ENCODE results near the gene TRIO.
A peak's percentile ranks its signal among the peaks of the same experiment; 100 is the strongest.

Gene TRIO

DNA sequence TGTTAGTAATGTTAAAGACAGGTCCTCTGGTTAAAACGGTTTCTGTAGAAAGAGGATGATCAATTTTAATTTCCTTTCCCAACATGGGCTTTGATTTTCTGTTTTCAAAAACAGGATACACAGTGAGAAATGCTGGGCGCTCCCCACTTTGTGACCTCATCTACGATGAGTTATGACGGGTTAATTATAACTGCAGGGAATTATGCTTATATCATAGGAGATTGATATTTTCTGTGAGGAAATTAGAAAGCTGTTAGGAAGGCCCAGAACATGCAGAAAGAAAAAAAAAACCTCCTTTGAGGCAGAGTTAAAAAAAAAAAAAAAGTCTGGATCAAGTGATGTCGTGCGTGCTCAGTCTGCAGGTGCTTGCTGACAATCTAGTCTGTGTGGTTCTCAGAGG is 261.6 kb downstream of the TRIO start:
- Histone ChIP-seq H3K14ac (ENCODE audit: low read length) (no peak overlapping the region), H3K23ac (ENCODE audit: low read length) (no peak overlapping the region), H3K79me1 (ENCODE audit: low read length) (no peaks in the 10 kb centered on the region), H3K9me3 (ENCODE audit: insufficient read depth, low read depth, low read length) (no peaks in the 10 kb centered on the region), H2AFZ (ENCODE audit: insufficient read depth, low read length, poor library complexity) (no peak overlapping the region), H2BK120ac (ENCODE audit: insufficient read depth, low read length, poor library complexity) (no peak overlapping the region), H3K4ac (ENCODE audit: low read depth, low read length) (no peak overlapping the region), H3K27ac (ENCODE audit: low read depth, low read length) (no peak overlapping the region), H4K12ac (ENCODE audit: low read depth, low read length) (no peak overlapping the region), H3K36me3 (ENCODE audit: control insufficient read depth in 1 of 2, insufficient read depth in 2 of 2, low read length in 2 of 2) (peaks cover 30 to 54% of the 10 kb centered on the region in 2 experiments), H3K27me3 (ENCODE audit: insufficient read depth, low read length) (no peaks in the 10 kb centered on the region), H4K8ac (ENCODE audit: low read depth, low read length) (no peak overlapping the region), H3K18ac (ENCODE audit: low read length) (no peak overlapping the region), H2BK5ac (ENCODE audit: low read depth, low read length, poor library complexity) (no peak overlapping the region), H2BK12ac (ENCODE audit: low read length) (no peak overlapping the region), H4K91ac (ENCODE audit: low read depth, low read length) (no peak overlapping the region), H3K4me1 (ENCODE audit: control insufficient read depth in 1 of 2, insufficient read depth in 2 of 2, low read length in 2 of 2) (peaks cover 0 to 6% of the 10 kb centered on the region in 2 experiments), H3K79me2 (ENCODE audit: control insufficient read depth, insufficient read depth, low read length, poor library complexity) (no peaks in the 10 kb centered on the region), H3K9ac (ENCODE audit: low read length) (peak overlapping the region; percentile 20), H2AK5ac (ENCODE audit: low read length) (no peak overlapping the region), H3K4me2 (ENCODE audit: low read length) (no peak overlapping the region), H3K4me3 (ENCODE audit: low read depth, low read length) (no peak overlapping the region)
- no peak for DNase-seq
- WGBS (ENCODE audit: extremely low coverage, insufficient coverage, insufficient read length) = no CpG with 5 or more reads among the region's 6 CpGs

DNA sequence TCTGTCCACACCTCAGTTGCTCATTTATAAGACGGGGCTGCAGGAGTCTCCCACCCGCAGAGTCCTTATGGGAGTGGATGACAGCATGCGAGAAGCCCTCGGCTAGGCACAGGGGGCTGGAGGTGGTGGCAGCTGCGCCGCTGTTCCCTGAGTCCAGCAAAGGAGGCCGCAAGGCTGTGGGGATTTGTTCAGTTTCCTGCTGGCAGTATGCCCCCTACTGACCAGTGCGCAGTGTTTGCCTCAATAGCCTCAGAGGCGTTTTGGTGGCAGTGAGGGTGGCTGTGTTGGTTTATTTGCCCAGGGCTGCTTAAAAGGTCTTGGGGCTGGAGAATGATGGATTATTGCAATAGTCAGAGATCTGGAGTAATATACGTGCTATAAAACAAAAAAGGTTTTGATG is 262.1 kb downstream of the TRIO start:
- Histone ChIP-seq H3K4me2 (ENCODE audit: low read length) (no peak overlapping the region), H3K4ac (ENCODE audit: low read depth, low read length) (no peak overlapping the region), H3K23ac (ENCODE audit: low read length) (no peak overlapping the region), H3K4me1 (ENCODE audit: control insufficient read depth in 1 of 2, insufficient read depth in 2 of 2, low read length in 2 of 2) (peaks cover 0 to 6% of the 10 kb centered on the region in 2 experiments), H3K36me3 (ENCODE audit: control insufficient read depth in 1 of 2, insufficient read depth in 2 of 2, low read length in 2 of 2) (peaks cover 33 to 59% of the 10 kb centered on the region in 2 experiments), H2AFZ (ENCODE audit: insufficient read depth, low read length, poor library complexity) (no peak overlapping the region), H3K18ac (ENCODE audit: low read length) (no peak overlapping the region), H2BK5ac (ENCODE audit: low read depth, low read length, poor library complexity) (no peak overlapping the region), H3K27me3 (ENCODE audit: insufficient read depth, low read length) (no peaks in the 10 kb centered on the region), H4K12ac (ENCODE audit: low read depth, low read length) (no peak overlapping the region), H2BK12ac (ENCODE audit: low read length) (no peak overlapping the region), H4K91ac (ENCODE audit: low read depth, low read length) (no peak overlapping the region), H3K9me3 (ENCODE audit: insufficient read depth, low read depth, low read length) (no peaks in the 10 kb centered on the region), H3K79me1 (ENCODE audit: low read length) (no peaks in the 10 kb centered on the region), H3K9ac (ENCODE audit: low read length) (no peak overlapping the region), H3K4me3 (ENCODE audit: low read depth, low read length) (no peak overlapping the region), H2BK120ac (ENCODE audit: insufficient read depth, low read length, poor library complexity) (no peak overlapping the region), H3K79me2 (ENCODE audit: control insufficient read depth, insufficient read depth, low read length, poor library complexity) (no peaks in the 10 kb centered on the region), H3K14ac (ENCODE audit: low read length) (no peak overlapping the region), H4K8ac (ENCODE audit: low read depth, low read length) (no peak overlapping the region), H3K27ac (ENCODE audit: low read depth, low read length) (no peak overlapping the region), H2AK5ac (ENCODE audit: low read length) (no peak overlapping the region)
- WGBS (ENCODE audit: extremely low coverage, insufficient coverage, insufficient read length) = 100% methylated on average over 1 of the region's 10 CpGs
- no peak for DNase-seq

DNA sequence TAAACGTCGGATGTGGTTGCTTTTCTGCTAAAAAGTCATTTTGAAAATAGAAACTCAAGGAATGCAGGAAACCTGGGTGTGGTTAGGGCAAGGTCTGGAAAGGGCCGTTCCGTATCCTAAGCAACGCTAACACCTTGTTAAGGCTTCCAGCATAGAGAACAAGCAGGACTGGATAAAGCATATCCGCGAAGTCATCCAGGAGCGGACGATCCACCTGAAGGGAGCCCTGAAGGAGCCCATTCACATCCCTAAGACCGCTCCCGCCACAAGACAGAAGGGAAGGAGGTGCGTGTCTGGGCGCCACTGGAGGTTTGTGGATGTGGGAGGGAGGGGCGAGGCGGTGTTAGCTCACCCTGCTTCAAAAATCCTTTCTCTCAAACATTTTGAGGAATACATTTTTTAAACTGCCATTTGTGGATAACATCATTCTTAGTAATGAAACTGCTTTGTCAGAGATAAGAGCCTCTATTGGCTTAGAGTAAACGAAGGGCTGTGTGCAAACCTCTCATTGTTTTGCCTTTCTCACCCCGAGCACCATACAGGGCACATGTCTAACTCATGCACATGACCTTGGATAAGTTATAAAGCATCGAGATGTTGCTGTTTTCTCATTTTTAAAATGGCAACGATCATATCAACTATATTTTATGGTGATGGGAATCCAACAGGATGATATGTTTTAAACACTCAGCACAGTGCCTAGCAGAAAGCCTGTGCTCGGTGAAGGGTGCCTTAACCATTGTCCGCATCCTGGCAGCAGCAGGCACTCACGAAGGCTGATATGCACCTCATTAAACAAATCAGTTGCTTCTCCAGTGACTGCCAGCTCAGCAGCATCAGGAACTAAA is 262.8 kb downstream of the TRIO start:
- no peak overlapping the region for H3K9ac ChIP-seq (ENCODE audit: low read length)

DNA sequence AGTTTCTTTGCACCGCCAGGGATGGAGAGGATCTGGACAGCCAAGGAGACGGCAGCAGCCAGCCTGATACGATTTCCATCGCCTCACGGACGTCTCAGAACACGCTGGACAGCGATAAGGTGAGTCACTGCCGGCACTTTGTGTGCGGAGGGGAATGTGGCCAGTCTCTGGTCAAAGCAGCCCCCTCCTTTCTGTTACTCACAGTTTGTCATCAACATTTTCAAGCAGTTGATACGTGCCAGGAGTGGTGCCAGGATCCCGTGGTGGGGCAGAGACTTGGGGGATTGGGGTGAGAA is 263.4 kb downstream of the TRIO start:
- Histone ChIP-seq H2BK120ac (ENCODE audit: insufficient read depth, low read length, poor library complexity) (no peak overlapping the region), H3K4ac (ENCODE audit: low read depth, low read length) (no peak overlapping the region), H3K14ac (ENCODE audit: low read length) (no peak overlapping the region), H3K4me2 (ENCODE audit: low read length) (no peak overlapping the region), H3K36me3 (ENCODE audit: control insufficient read depth in 1 of 2, insufficient read depth in 2 of 2, low read length in 2 of 2) (peaks cover 36 to 61% of the 10 kb centered on the region in 2 experiments), H2AK5ac (ENCODE audit: low read length) (no peak overlapping the region), H3K9me3 (ENCODE audit: insufficient read depth, low read depth, low read length) (no peaks in the 10 kb centered on the region), H3K4me3 (ENCODE audit: low read depth, low read length) (no peak overlapping the region), H2BK12ac (ENCODE audit: low read length) (no peak overlapping the region), H3K9ac (ENCODE audit: low read length) (no peak overlapping the region), H3K18ac (ENCODE audit: low read length) (peak overlapping the region; percentile 29), H3K79me1 (ENCODE audit: low read length) (no peaks in the 10 kb centered on the region), H2BK5ac (ENCODE audit: low read depth, low read length, poor library complexity) (no peak overlapping the region), H3K4me1 (ENCODE audit: control insufficient read depth in 1 of 2, insufficient read depth in 2 of 2, low read length in 2 of 2) (peaks cover 0 to 3% of the 10 kb centered on the region in 2 experiments), H3K23ac (ENCODE audit: low read length) (no peak overlapping the region), H3K79me2 (ENCODE audit: control insufficient read depth, insufficient read depth, low read length, poor library complexity) (no peaks in the 10 kb centered on the region), H4K12ac (ENCODE audit: low read depth, low read length) (no peak overlapping the region), H2AFZ (ENCODE audit: insufficient read depth, low read length, poor library complexity) (no peak overlapping the region), H4K91ac (ENCODE audit: low read depth, low read length) (no peak overlapping the region), H3K27me3 (ENCODE audit: insufficient read depth, low read length) (no peaks in the 10 kb centered on the region), H4K8ac (ENCODE audit: low read depth, low read length) (no peak overlapping the region), H3K27ac (ENCODE audit: low read depth, low read length) (no peak overlapping the region)
- peak in 1 of 2 donors; percentile 19 for DNase-seq
- no CpG with 5 or more reads among the region's 12 CpGs for WGBS (ENCODE audit: extremely low coverage, insufficient coverage, insufficient read length)

More for the DNA sequence above, 262.8 kb downstream of the TRIO start:
- Histone ChIP-seq H3K79me2 (ENCODE audit: control insufficient read depth, insufficient read depth, low read length, poor library complexity) (no peaks in the 10 kb centered on the region), H3K4me3 (ENCODE audit: low read depth, low read length) (no peak overlapping the region), H3K23ac (ENCODE audit: low read length) (no peak overlapping the region), H3K9me3 (ENCODE audit: insufficient read depth, low read depth, low read length) (no peaks in the 10 kb centered on the region), H2BK12ac (ENCODE audit: low read length) (no peak overlapping the region), H3K4me2 (ENCODE audit: low read length) (no peak overlapping the region), H4K8ac (ENCODE audit: low read depth, low read length) (no peak overlapping the region), H2BK5ac (ENCODE audit: low read depth, low read length, poor library complexity) (no peak overlapping the region), H3K27me3 (ENCODE audit: insufficient read depth, low read length) (no peaks in the 10 kb centered on the region), H3K14ac (ENCODE audit: low read length) (no peak overlapping the region), H3K79me1 (ENCODE audit: low read length) (no peaks in the 10 kb centered on the region), H3K18ac (ENCODE audit: low read length) (peak overlapping the region; percentile 29), H2BK120ac (ENCODE audit: insufficient read depth, low read length, poor library complexity) (no peak overlapping the region), H2AFZ (ENCODE audit: insufficient read depth, low read length, poor library complexity) (no peak overlapping the region), H3K4ac (ENCODE audit: low read depth, low read length) (no peak overlapping the region), H2AK5ac (ENCODE audit: low read length) (no peak overlapping the region), H3K36me3 (ENCODE audit: control insufficient read depth in 1 of 2, insufficient read depth in 2 of 2, low read length in 2 of 2) (peaks cover 37 to 59% of the 10 kb centered on the region in 2 experiments), H3K27ac (ENCODE audit: low read depth, low read length) (no peak overlapping the region), H3K4me1 (ENCODE audit: control insufficient read depth in 1 of 2, insufficient read depth in 2 of 2, low read length in 2 of 2) (peaks cover 0 to 3% of the 10 kb centered on the region in 2 experiments), H4K12ac (ENCODE audit: low read depth, low read length) (no peak overlapping the region), H4K91ac (ENCODE audit: low read depth, low read length) (no peak overlapping the region)
- no peak for DNase-seq
- WGBS (ENCODE audit: extremely low coverage, insufficient coverage, insufficient read length) = no CpG with 5 or more reads among the region's 22 CpGs

Measured in trophoblast cell (in vitro differentiated cells and primary cell).